ENCODE data around the gene HOXA11.
A peak's percentile ranks its signal among the peaks of the same experiment; 100 is the strongest.

The HOXA11 gene

GRCh38 chr7:27203964-27204594 is 19.0 kb upstream of the HOXA11 start:
- Histone ChIP-seq H3K4me3 (ENCODE audit: low read length) (no peak overlapping the region), H3K9me3 (replicated peaks; ENCODE audit: low read length) (no peaks in the 10 kb centered on the region)

GRCh38 chr7:27203365-27203953 is 18.4 kb upstream of the HOXA11 start:
- no peak overlapping the region for H3K9ac ChIP-seq (ENCODE audit: low read depth, low read length)
- peaks cover 43% of the 10 kb centered on the region for H3K27me3 ChIP-seq (ENCODE audit: control insufficient read depth, insufficient read depth, low read length)
- no peak overlapping the region for H3K4me3 ChIP-seq (ENCODE audit: low read length)
- H3K9me3 ChIP-seq (replicated peaks; ENCODE audit: low read length), result no peaks in the 10 kb centered on the region
- no peaks in the 10 kb centered on the region for H3K36me3 ChIP-seq (ENCODE audit: insufficient read depth, low read length)
- H3K4me2 ChIP-seq (ENCODE audit: low read length), result no peak overlapping the region
- H3K4me1 ChIP-seq (ENCODE audit: control insufficient read depth, insufficient read depth, low read length), result peaks cover 12% of the 10 kb centered on the region

More at GRCh38 chr7:27203964-27204594, 19.0 kb upstream of the HOXA11 start:
- H3K4me1 ChIP-seq (ENCODE audit: control insufficient read depth, insufficient read depth, low read length), result peaks cover 12% of the 10 kb centered on the region
- no peaks in the 10 kb centered on the region for H3K36me3 ChIP-seq (ENCODE audit: insufficient read depth, low read length)
- no peak overlapping the region for H3K4me2 ChIP-seq (ENCODE audit: low read length)
- no peak overlapping the region for H3K9ac ChIP-seq (ENCODE audit: low read depth, low read length)
- peaks cover 43% of the 10 kb centered on the region for H3K27me3 ChIP-seq (ENCODE audit: control insufficient read depth, insufficient read depth, low read length)

- no peak overlapping the region for H3K4me2 ChIP-seq (ENCODE audit: low read length)
- peaks cover 48% of the 10 kb centered on the region for H3K27me3 ChIP-seq (ENCODE audit: control insufficient read depth, insufficient read depth, low read length)
- no peaks in the 10 kb centered on the region for H3K36me3 ChIP-seq (ENCODE audit: insufficient read depth, low read length)
- peaks cover 12% of the 10 kb centered on the region for H3K4me1 ChIP-seq (ENCODE audit: control insufficient read depth, insufficient read depth, low read length)
- H3K9ac ChIP-seq (ENCODE audit: low read depth, low read length), result no peak overlapping the region
- H3K9me3 ChIP-seq (replicated peaks; ENCODE audit: low read length), result no peaks in the 10 kb centered on the region
- no peak overlapping the region for H3K4me3 ChIP-seq (ENCODE audit: low read length)
Measured at GRCh38 chr7:27202862-27203134, 17.8 kb upstream of the HOXA11 start.

GRCh38 chr7:27202018-27202861 is 17.2 kb upstream of the HOXA11 start:
- Histone ChIP-seq H3K9me3 (replicated peaks; ENCODE audit: low read length) (no peaks in the 10 kb centered on the region), H3K4me1 (ENCODE audit: control insufficient read depth, insufficient read depth, low read length) (peaks cover 12% of the 10 kb centered on the region), H3K4me3 (ENCODE audit: low read length) (no peak overlapping the region), H3K36me3 (ENCODE audit: insufficient read depth, low read length) (no peaks in the 10 kb centered on the region), H3K27me3 (ENCODE audit: control insufficient read depth, insufficient read depth, low read length) (peaks cover 50% of the 10 kb centered on the region), H3K4me2 (ENCODE audit: low read length) (no peak overlapping the region), H3K9ac (ENCODE audit: low read depth, low read length) (no peak overlapping the region)

- Histone ChIP-seq H3K9me3 (replicated peaks; ENCODE audit: low read length) (no peaks in the 10 kb centered on the region), H3K27me3 (ENCODE audit: control insufficient read depth, insufficient read depth, low read length) (peaks cover 46% of the 10 kb centered on the region), H3K9ac (ENCODE audit: low read depth, low read length) (no peak overlapping the region), H3K4me2 (ENCODE audit: low read length) (peak overlapping the region; percentile 89), H3K4me1 (ENCODE audit: control insufficient read depth, insufficient read depth, low read length) (peaks cover 12% of the 10 kb centered on the region), H3K36me3 (ENCODE audit: insufficient read depth, low read length) (no peaks in the 10 kb centered on the region), H3K4me3 (ENCODE audit: low read length) (no peak overlapping the region)
Measured at GRCh38 chr7:27201580-27202017, 16.6 kb upstream of the HOXA11 start.

GRCh38 chr7:27200761-27201579 is 15.9 kb upstream of the HOXA11 start:
- H3K9ac ChIP-seq (ENCODE audit: low read depth, low read length), result no peak overlapping the region
- peak overlapping the region; percentile 89 for H3K4me2 ChIP-seq (ENCODE audit: low read length)
- H3K4me3 ChIP-seq (ENCODE audit: low read length), result peak overlapping the region; percentile 77
- H3K9me3 ChIP-seq (replicated peaks; ENCODE audit: low read length), result no peaks in the 10 kb centered on the region
- peaks cover 12% of the 10 kb centered on the region for H3K4me1 ChIP-seq (ENCODE audit: control insufficient read depth, insufficient read depth, low read length)
- H3K27me3 ChIP-seq (ENCODE audit: control insufficient read depth, insufficient read depth, low read length), result peaks cover 46% of the 10 kb centered on the region
- H3K36me3 ChIP-seq (ENCODE audit: insufficient read depth, low read length), result no peaks in the 10 kb centered on the region

- peak within 1 kb of the TSS; percentile 89 for H3K4me2 ChIP-seq (ENCODE audit: low read length)
- no peaks in the 10 kb centered on the region for H3K9me3 ChIP-seq (replicated peaks; ENCODE audit: low read length)
- H3K4me3 ChIP-seq (ENCODE audit: low read length), result peak within 1 kb of the TSS; percentile 77
- H3K36me3 ChIP-seq (ENCODE audit: insufficient read depth, low read length), result no peaks in the 10 kb centered on the region
- H3K9ac ChIP-seq (ENCODE audit: low read depth, low read length), result peak within 1 kb of the TSS; percentile 59
- H3K4me1 ChIP-seq (ENCODE audit: control insufficient read depth, insufficient read depth, low read length), result peaks cover 12% of the 10 kb centered on the region
- peaks cover 37% of the 10 kb centered on the region for H3K27me3 ChIP-seq (ENCODE audit: control insufficient read depth, insufficient read depth, low read length)
Measured at GRCh38 chr7:27199849-27200760, 15.1 kb upstream of the HOXA11 start, which contains the start of gene HOXA13. HOXA13 (minus strand) TSS chr7:27200091; CDS start chr7:27200077, 14 bp downstream.

GRCh38 chr7:27198871-27199801 is 14.1 kb upstream of the HOXA11 start:
- peak overlapping the region; percentile 55 for H3K9ac ChIP-seq (ENCODE audit: low read depth, low read length)
- H3K4me2 ChIP-seq (ENCODE audit: low read length), result peak overlapping the region; percentile 89

GRCh38 chr7:27198138-27198841 is 13.3 kb upstream of the HOXA11 start:
- H3K27me3 ChIP-seq (ENCODE audit: control insufficient read depth, insufficient read depth, low read length), result peaks cover 21% of the 10 kb centered on the region
- peak overlapping the region; percentile 89 for H3K4me2 ChIP-seq (ENCODE audit: low read length)
- peaks cover 19% of the 10 kb centered on the region for H3K4me1 ChIP-seq (ENCODE audit: control insufficient read depth, insufficient read depth, low read length)
- peak overlapping the region; percentile 77 for H3K4me3 ChIP-seq (ENCODE audit: low read length)
- H3K9ac ChIP-seq (ENCODE audit: low read depth, low read length), result no peak overlapping the region
- no peaks in the 10 kb centered on the region for H3K36me3 ChIP-seq (ENCODE audit: insufficient read depth, low read length)
- no peaks in the 10 kb centered on the region for H3K9me3 ChIP-seq (replicated peaks; ENCODE audit: low read length)

More at GRCh38 chr7:27198871-27199801, 14.1 kb upstream of the HOXA11 start:
- Histone ChIP-seq H3K9me3 (replicated peaks; ENCODE audit: low read length) (no peaks in the 10 kb centered on the region), H3K4me3 (ENCODE audit: low read length) (peak overlapping the region; percentile 77), H3K27me3 (ENCODE audit: control insufficient read depth, insufficient read depth, low read length) (peaks cover 28% of the 10 kb centered on the region), H3K4me1 (ENCODE audit: control insufficient read depth, insufficient read depth, low read length) (peaks cover 12% of the 10 kb centered on the region), H3K36me3 (ENCODE audit: insufficient read depth, low read length) (no peaks in the 10 kb centered on the region)

Data from skeletal muscle satellite cell (primary cell).